Ureter (tissue), 1 donor: ENCODE data around the gene UCKL1. TPM values are rescaled to one million over a fixed set of nuclear protein-coding genes. Genes with fewer than 3 reads are reported as not detected.
"Not testable (repeated sequence)": the region's sequence is repeated elsewhere in the genome, so short reads cannot be mapped to it uniquely, and the experiment has no call there.

ENCODE experiments used
- DNase-seq: peaks from one replicate; pipeline ENCODE4 v3.0.0-alpha.2; 2020; ENCODE audit warnings: low spot score
- total RNA-seq: library from RNA; stranded (reverse); gene quantifications from one replicate; pipeline ENCODE4 v1.2.4, GENCODE V29; 2023
- donor health status: DM: yes; HTN: yes; CAD: no.

UCKL1 gene
- total RNA-seq, 1 donor from 2014 or later: 47.6 TPM

- DNase-seq: no peak
Observed at GRCh38 chr20:63924241-63924640, 32.0 kb downstream of the UCKL1 start.

DNA sequence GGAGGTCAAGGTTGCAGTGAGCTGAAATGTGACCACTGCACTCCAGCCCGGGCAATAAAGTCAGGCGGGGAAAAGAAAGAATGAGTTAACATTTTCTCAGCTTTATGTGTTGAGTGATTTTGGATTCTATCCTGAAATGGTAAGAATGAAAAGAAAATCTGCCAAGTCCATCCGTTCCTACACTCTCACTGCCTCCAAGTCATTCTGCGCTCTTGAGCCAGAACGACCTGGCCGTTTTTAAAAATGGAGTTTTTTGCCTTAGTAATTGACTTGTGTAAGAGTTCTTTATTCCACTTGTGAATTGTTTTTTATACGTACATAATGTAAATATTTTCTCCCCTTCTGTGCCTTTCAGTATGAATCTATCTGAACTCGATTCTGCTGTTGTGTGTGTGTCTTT is 32.6 kb downstream of the UCKL1 start:
- DNase-seq: no peak

DNA sequence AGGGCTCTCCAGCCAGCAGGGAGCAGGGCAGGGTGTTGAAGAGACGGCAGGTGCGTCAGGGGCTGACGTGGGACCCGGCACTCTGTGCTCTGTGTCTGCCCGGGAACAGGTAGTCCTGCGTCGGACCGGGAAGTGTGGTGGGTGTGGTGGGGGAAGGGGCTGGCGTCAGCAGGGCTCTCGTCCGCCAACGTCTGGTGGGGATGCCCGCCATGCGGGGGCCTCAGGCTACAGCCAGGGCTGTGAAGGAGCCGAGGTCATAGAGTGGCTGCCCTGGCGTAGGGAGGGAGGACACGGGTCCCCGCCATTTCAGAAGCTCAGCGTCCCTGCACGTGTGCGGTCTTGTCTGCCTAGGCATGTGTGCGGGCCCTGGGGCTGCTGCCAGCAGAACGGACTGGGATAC is 36.0 kb downstream of the UCKL1 start:
- no peak for DNase-seq

GRCh38 chr20:63919130-63919529 is 37.1 kb downstream of the UCKL1 start:
- no peak for DNase-seq

- DNase-seq: no peak
Observed at GRCh38 chr20:63917811-63918210, 38.4 kb downstream of the UCKL1 start.

DNA sequence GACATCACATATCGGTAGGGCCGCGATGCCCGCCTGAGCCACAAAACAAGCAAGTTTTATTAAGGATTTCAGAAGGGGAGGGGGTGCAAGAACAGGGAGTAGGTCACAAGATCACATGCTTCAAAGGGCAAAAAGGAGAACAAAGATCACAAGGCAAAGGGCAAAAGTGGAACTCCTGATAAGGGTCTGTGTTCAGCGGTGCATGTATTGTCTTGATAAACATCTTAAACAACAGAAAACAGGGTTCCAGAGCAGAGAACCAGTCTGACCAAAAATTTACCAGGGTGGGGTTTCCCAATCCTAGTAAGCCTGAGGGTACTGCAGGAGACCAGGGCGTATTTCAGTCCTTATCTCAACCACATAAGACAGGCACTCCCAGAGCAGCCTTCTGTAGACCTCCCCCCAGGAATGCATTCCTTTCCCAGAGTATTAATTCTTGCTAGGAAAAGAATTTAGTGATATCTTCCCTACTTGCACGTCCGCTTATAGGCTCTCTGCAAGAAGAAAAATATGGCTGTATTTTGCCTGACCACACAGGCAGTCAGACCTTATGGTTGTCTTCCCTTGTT is 39.8 kb downstream of the UCKL1 start:
- DNase-seq: not testable (repeated sequence)

DNA sequence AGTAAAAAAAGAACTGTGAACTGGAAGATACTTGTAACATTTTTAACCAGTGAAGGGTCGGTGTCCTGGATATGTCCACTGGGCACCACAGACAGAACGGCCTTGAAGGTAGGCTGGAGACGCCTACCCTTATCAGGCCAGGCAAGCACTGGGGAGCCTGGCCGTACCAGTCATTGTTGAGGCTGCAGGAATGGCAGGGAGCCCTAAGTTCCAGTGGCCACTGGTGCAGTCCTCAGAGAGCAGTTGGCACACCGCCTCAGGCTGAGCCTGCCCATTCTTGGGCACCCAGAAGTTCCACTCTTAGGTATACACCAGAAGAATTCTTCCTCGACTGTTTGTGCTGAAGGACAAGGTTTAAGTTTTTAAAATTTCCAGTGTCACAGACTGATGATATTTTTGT is 40.7 kb downstream of the UCKL1 start:
- no peak for DNase-seq

DNA sequence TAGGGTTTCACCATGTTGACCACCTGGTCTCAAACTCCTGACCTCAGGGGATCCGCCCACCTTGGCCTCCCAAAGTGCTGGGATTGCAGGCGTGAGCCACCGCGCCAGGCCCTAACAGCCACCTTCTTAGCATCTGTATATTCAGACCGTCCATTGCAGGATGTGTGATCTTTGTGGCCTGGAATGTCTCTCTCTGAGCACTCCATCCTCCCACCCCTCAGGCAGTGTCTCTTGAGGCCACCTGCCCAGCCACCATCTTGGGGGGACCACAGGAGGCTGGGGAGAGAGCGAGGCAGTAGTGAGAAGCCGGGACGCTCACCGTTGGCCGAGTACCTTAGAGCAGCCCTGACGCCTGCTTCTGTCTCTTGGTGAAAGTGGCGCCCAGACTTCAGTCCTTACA is 42.4 kb downstream of the UCKL1 start:
- no peak for DNase-seq

DNA sequence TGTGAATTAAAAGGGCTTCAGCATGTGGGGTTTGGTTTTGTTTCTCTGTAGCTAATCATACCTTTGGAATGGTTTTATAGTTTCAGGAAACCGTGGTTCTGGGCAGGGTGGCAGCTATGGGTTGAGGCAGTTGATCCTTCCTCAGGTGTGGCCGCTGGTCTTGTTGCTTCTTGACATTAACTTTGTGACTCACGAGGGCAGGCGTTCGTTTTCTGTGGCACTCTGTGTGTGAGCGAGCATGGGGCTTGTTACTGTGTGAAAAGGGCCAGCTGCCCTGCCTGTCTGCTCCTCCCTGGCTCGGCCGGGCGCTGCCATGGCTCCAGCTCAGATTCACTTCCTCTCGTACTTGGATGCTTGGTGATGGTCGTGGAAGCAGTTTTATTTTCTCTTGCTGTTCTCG is 45.0 kb downstream of the UCKL1 start:
- peak; percentile 80 for DNase-seq

DNA sequence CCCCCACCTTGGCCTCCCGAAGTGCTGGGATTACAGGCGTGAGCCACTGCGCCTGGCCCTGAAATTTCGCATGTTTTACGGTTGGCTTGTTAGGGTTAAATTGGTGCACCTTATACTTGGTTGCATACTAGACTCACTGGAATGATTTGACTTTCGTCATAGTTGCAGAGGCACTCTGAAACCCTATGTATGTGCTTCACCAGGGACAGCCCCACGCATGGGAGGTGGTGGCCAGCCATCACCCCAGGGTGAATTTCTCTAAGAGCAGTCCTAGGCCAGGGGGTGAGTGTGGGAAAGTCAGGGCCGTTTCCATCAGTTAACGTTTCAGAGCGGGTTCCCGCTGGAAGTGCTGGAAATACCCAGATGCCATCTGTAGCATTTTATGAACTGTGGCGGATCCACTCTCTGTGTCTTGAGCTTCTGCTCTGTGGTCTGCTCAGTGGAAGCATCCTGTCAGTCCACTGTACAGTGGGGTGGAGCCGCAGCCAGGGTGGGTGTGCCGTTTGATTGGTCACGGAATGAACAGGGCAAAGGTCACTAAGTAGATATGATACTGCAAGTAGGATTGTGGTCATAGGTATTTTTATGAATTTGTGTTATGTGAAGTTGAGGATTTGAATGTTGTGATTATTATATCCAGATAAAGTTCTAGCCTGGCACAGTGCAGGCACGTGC is 48.1 kb downstream of the UCKL1 start:
- no peak for DNase-seq

DNA sequence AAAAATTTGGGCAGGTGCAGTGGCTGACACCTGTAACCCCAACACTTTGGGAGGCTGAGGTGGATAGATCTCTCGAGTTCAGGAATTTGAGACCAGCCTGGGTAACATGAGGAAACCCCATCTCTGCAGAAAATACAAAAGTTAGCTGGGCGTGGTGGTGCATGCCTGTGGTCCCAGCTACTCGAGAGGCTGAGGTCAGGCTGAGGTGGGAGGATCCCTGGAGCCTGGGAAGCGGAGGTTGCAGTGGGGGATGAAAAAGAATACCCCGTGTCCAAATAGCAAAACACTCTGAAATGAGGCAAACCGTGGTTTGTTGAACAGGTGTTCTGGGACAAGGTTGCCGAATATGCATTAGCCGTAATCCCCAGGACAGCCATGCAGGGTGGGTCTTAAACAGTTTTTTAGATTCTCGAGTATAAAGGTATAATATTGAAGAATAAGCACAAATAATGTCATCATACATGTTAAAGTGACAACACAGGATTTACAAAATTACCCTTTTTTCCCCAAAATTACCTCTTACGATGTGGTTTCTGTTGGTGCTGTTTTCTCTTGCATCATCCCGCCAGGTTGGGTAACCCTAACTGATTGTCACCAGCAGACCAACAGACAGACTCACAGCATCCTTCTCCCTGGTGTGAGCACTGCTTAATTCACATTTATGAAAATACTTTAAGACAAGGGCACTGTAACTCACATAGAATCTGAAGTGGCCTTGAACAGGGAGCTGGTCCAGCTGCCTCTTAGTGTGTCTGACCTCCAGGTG is 52.2 kb downstream of the UCKL1 start:
- DNase-seq: no peak

DNA sequence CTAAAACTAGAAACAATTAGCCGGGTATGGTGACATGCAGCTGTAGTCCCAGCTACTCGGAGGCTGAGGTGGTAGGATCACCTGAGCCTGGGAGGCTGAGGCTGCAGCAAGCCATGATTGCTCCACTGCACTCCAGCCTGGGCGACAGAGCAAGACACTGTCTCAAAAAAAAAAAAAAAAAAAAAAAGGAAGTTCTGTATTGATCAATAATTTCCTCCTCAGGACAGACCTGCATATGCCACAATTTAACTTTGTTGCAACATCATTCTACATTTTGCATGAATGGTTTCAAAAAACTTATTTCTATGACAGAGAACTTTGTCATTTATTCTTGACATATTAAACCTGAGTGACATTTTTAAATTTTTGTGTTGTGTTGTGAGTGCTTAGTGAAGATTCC is 55.8 kb downstream of the UCKL1 start:
- no peak for DNase-seq

DNA sequence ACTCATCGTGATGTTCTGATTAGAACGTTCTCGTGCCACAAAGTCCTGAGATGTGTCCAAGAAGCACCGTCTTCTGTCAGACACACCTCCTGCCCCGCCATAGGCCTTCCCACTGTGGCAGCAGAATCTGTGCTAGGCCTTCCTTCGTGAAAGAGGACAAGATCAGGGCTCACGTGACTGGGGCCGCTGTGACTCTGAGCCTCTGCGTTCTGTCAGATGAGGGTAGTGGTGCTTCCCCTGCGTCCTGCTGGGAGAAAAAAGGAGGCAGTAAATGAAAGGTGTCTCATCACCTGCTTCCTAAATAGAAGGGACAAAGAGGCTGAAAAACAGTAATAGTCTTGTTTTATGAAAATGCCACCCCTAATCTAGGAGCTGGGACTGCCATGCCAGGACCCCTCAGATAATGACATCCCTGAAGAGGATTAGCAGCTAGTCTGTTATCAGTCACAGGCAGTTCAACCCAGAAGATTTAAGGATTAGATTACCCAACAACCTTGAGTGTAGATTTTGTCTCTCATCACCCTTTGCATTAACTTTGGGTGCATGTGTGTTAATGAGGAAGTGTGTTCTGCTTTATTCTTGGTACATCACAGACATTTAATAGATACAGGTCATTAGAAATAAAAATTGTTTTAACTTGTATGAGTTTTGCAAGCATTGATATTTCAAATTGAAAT is 57.2 kb downstream of the UCKL1 start:
- DNase-seq: no peak

- no peak for DNase-seq
Observed at GRCh38 chr20:63897978-63898561, 58.1 kb downstream of the UCKL1 start.

- DNase-seq: no peak
Observed at GRCh38 chr20:63896264-63897105, 59.7 kb downstream of the UCKL1 start.

DNA sequence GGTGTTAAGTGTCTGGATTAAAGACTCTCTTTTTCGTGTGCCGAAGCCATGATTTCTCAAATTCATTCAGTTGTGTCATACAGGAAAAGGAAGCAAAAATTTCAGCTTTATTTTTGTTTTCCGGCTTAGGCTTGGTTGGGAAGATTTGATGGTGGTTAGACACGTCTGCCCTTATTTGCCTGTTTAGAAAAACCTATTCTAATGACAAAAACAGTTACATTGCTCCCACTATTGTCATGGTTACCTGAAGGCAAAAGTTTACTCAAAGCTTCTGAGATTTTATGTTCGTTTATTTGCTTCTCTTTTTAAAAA is 60.3 kb downstream of the UCKL1 start:
- DNase-seq: no peak

- no peak for DNase-seq
Observed at GRCh38 chr20:63895202-63895951, 60.8 kb downstream of the UCKL1 start.

- DNase-seq: peak; percentile 95
Observed at GRCh38 chr20:63894358-63895201, 61.6 kb downstream of the UCKL1 start, which contains the start of gene DNAJC5. DNAJC5 (plus strand) TSS chr20:63895126; CDS start chr20:63928346, 33,220 bp downstream.

DNA sequence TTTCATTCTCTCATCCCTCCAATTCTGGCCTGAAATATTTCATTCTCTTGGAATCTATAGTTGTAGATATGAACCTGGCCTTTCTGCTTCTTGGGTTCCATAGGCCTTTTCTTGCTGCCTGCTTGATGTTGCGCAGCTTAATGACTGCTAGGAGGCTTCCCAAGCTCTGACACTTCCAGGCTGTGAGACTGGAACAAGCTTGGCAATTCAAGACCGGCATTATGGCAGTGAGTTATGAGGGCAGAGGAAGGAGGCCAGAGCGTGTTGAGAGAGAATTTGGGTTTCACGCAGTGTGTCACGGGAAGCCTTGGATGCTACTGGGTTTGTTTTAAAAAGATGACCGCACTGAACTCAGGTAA is 62.2 kb downstream of the UCKL1 start:
- DNase-seq: no peak

- DNase-seq: no peak
Observed at GRCh38 chr20:63892402-63892801, 63.8 kb downstream of the UCKL1 start.
